ENCODE results near the gene HYI. TPM values are rescaled to one million over a fixed set of nuclear protein-coding genes. Genes with fewer than 3 reads are reported as not detected.
"Not testable (repeated sequence)": the region's sequence is repeated elsewhere in the genome, so short reads cannot be mapped to it uniquely, and the experiment has no call there.

HYI gene
- total RNA-seq, result 14.3 and 16.5 TPM in 2 replicates

DNA sequence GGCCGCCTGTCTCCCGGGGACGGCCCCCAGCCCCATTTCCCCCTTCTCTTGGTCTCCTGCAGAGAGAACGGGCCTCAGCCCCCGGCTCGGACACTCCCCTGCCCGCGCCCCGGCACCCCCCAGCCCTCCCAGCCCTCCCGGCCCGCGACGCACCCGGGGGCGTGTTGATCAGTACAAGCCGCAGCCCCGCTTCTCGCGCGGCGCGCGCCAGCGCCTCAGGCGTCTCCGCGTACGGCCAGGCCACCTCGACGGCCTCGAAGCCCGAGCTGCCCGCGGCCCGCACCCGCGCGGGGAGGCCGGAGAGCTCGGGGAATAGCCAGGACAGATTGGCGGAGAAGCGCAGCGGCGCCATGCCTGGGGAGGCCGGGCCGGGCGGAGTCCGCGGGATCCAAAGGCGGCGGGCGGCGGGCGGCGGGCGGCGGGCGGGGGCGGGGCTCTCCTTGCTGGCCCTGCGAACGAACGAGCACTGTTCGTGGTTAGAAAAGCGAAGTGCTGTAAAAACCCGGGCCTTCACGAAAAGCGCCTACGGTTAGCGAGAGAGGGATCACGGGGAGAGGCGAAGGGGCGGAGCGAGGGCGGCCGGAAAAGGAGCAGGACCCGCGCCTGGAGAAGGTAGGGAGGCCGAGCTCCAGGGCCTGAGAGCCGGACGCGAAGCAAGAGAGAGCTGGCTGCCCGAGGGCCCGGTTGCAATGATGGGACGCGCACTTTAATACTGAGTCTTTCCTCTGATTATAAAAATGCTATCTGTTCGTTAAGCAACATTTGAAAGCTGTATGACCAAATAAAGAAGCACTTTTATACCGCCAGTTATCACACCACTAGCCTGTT is at the start of gene HYI:
HYI (minus strand) TSS at position 490 of the 828 bp plus-strand sequence; CDS start at position 352, 138 bp downstream.
- H3K27me3 Mint-ChIP-seq (ENCODE audit: insufficient read depth), result peaks cover 20% of the 10 kb centered on the region
- peaks cover 27% of the 10 kb centered on the region for H3K36me3 Mint-ChIP-seq (ENCODE audit: low read depth)
- peaks cover 18% of the 10 kb centered on the region for H3K4me1 Mint-ChIP-seq (ENCODE audit: low read depth)
- H3K4me3 Mint-ChIP-seq, result peak within 1 kb of the TSS; percentile 84
- peak within 1 kb of the TSS; percentile 81 for H3K27ac Mint-ChIP-seq
- peak; percentile 68 for DNase-seq (ENCODE audit: low spot score)
- intact Hi-C loops (cut with micrococcal nuclease), result loop anchor here (1.0 to 5.0 kb wide), 5 partner anchors 85 to 281 kb away; partner anchors contain the start of genes CDC20, CFAP57, EBNA1BP2 and ELOVL1
- no peaks in the 10 kb centered on the region for H3K9me3 Mint-ChIP-seq

GRCh38 chr1:43501806-43502205 is 48.1 kb upstream of the HYI start:
- intact Hi-C loops (cut with micrococcal nuclease); H3K27ac Mint-ChIP-seq; H3K9me3 Mint-ChIP-seq; DNase-seq (ENCODE audit: low spot score); H3K36me3 Mint-ChIP-seq (ENCODE audit: low read depth); H3K27me3 Mint-ChIP-seq (ENCODE audit: insufficient read depth); H3K4me3 Mint-ChIP-seq; H3K4me1 Mint-ChIP-seq (ENCODE audit: low read depth): not testable (repeated sequence)

- Mint-ChIP-seq H3K36me3 (ENCODE audit: low read depth) (no peaks in the 10 kb centered on the region), H3K9me3 (no peaks in the 10 kb centered on the region), H3K4me3 (no peak overlapping the region), H3K27me3 (ENCODE audit: insufficient read depth) (peaks cover 3% of the 10 kb centered on the region), H3K4me1 (ENCODE audit: low read depth) (no peaks in the 10 kb centered on the region), H3K27ac (no peak overlapping the region)
- DNase-seq (ENCODE audit: low spot score), result no peak
- intact Hi-C loops (cut with micrococcal nuclease), result no loop called here
Observed at GRCh38 chr1:43499898-43500297, 46.2 kb upstream of the HYI start.

DNA sequence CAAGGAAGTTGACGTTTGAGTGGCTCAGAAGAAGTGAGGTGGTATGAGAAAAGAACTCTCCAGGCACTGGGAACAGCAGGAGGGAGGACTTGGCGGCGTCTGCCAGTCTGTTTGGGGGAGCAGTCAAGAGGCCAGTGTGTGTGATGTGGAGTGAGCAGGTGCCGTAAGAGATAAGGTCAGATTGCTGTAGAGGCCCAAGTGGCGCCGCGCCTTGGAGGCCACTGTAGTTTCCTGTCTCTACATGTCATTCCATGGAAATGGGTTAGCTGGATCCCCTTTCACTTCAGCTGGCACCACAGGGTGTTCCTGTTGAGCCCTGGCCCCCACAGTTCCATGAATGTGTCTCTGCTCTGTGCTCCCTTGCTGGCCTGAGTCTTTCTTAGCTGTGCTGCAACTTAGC is 41.5 kb upstream of the HYI start:
- DNase-seq (ENCODE audit: low spot score), result no peak
- no peaks in the 10 kb centered on the region for H3K4me1 Mint-ChIP-seq (ENCODE audit: low read depth)
- intact Hi-C loops (cut with micrococcal nuclease), result no loop called here
- no peak overlapping the region for H3K4me3 Mint-ChIP-seq
- H3K9me3 Mint-ChIP-seq, result peaks cover 8% of the 10 kb centered on the region
- no peak overlapping the region for H3K27ac Mint-ChIP-seq
- H3K27me3 Mint-ChIP-seq (ENCODE audit: insufficient read depth), result peaks cover 10% of the 10 kb centered on the region
- H3K36me3 Mint-ChIP-seq (ENCODE audit: low read depth), result no peaks in the 10 kb centered on the region

GRCh38 chr1:43493661-43494450 is 40.1 kb upstream of the HYI start:
- DNase-seq (ENCODE audit: low spot score), result no peak
- Mint-ChIP-seq H3K4me1 (ENCODE audit: low read depth) (no peaks in the 10 kb centered on the region), H3K9me3 (peaks cover 14% of the 10 kb centered on the region), H3K27me3 (ENCODE audit: insufficient read depth) (peaks cover 10% of the 10 kb centered on the region), H3K4me3 (no peak overlapping the region), H3K27ac (no peak overlapping the region), H3K36me3 (ENCODE audit: low read depth) (no peaks in the 10 kb centered on the region)
- intact Hi-C loops (cut with micrococcal nuclease), result no loop called here

- Mint-ChIP-seq H3K36me3 (ENCODE audit: low read depth) (no peaks in the 10 kb centered on the region), H3K4me3 (no peak overlapping the region), H3K4me1 (ENCODE audit: low read depth) (no peaks in the 10 kb centered on the region), H3K9me3 (peaks cover 21% of the 10 kb centered on the region), H3K27ac (no peak overlapping the region), H3K27me3 (ENCODE audit: insufficient read depth) (peaks cover 10% of the 10 kb centered on the region)
- intact Hi-C loops (cut with micrococcal nuclease), result no loop called here
- no peak for DNase-seq (ENCODE audit: low spot score)
Observed at GRCh38 chr1:43492826-43493225, 39.1 kb upstream of the HYI start.

- Mint-ChIP-seq H3K4me1 (ENCODE audit: low read depth) (no peaks in the 10 kb centered on the region), H3K36me3 (ENCODE audit: low read depth) (no peaks in the 10 kb centered on the region), H3K27me3 (ENCODE audit: insufficient read depth) (peaks cover 10% of the 10 kb centered on the region), H3K4me3 (no peak overlapping the region), H3K9me3 (peaks cover 29% of the 10 kb centered on the region), H3K27ac (no peak overlapping the region)
- intact Hi-C loops (cut with micrococcal nuclease), result no loop called here
- DNase-seq (ENCODE audit: low spot score), result no peak
Observed at GRCh38 chr1:43491061-43491460, 37.3 kb upstream of the HYI start.

- Mint-ChIP-seq H3K9me3 (peaks cover 29% of the 10 kb centered on the region), H3K27ac (no peak overlapping the region), H3K4me1 (ENCODE audit: low read depth) (no peaks in the 10 kb centered on the region), H3K4me3 (no peak overlapping the region), H3K27me3 (ENCODE audit: insufficient read depth) (no peaks in the 10 kb centered on the region), H3K36me3 (ENCODE audit: low read depth) (no peaks in the 10 kb centered on the region)
- intact Hi-C loops (cut with micrococcal nuclease), result no loop called here
- DNase-seq (ENCODE audit: low spot score), result no peak
Observed at GRCh38 chr1:43488165-43488564, 34.4 kb upstream of the HYI start.

DNA sequence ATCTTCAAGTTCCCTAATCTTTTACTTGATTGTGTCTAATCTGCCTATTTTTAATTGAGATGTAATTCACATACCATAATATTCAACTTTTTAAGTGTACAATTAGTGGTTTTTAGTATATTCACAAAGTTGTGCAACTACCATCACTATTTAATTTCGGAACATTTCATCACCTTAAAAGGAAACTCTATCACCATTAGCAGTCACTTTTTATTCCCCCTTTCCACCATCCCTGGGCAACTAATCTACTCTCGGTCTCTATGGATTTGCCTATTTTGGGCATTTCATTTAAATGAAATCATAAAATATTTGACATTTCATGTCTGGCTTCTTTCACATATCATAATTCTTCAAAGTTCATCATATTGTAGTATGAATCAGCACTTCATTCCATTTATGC is 30.6 kb upstream of the HYI start:
- intact Hi-C loops (cut with micrococcal nuclease), result no loop called here
- Mint-ChIP-seq H3K4me1 (ENCODE audit: low read depth) (peaks cover 6% of the 10 kb centered on the region), H3K36me3 (ENCODE audit: low read depth) (no peaks in the 10 kb centered on the region), H3K4me3 (no peak overlapping the region), H3K9me3 (peaks cover 16% of the 10 kb centered on the region), H3K27me3 (ENCODE audit: insufficient read depth) (peaks cover 2% of the 10 kb centered on the region), H3K27ac (no peak overlapping the region)
- no peak for DNase-seq (ENCODE audit: low spot score)

- Mint-ChIP-seq H3K27ac (no peak overlapping the region), H3K4me3 (no peak overlapping the region)
Observed at GRCh38 chr1:43482215-43482614, 28.5 kb upstream of the HYI start.

GRCh38 chr1:43481491-43481890 is 27.8 kb upstream of the HYI start:
- Mint-ChIP-seq H3K36me3 (ENCODE audit: low read depth) (no peaks in the 10 kb centered on the region), H3K27me3 (ENCODE audit: insufficient read depth) (peaks cover 13% of the 10 kb centered on the region), H3K4me3 (no peak overlapping the region), H3K4me1 (ENCODE audit: low read depth) (peaks cover 6% of the 10 kb centered on the region), H3K9me3 (no peaks in the 10 kb centered on the region), H3K27ac (no peak overlapping the region)
- no peak for DNase-seq (ENCODE audit: low spot score)
- intact Hi-C loops (cut with micrococcal nuclease), result no loop called here

More at GRCh38 chr1:43482215-43482614, 28.5 kb upstream of the HYI start:
- intact Hi-C loops (cut with micrococcal nuclease), result no loop called here
- Mint-ChIP-seq H3K36me3 (ENCODE audit: low read depth) (no peaks in the 10 kb centered on the region), H3K27me3 (ENCODE audit: insufficient read depth) (peaks cover 9% of the 10 kb centered on the region), H3K9me3 (peaks cover 5% of the 10 kb centered on the region), H3K4me1 (ENCODE audit: low read depth) (peaks cover 6% of the 10 kb centered on the region)
- DNase-seq (ENCODE audit: low spot score), result no peak

DNA sequence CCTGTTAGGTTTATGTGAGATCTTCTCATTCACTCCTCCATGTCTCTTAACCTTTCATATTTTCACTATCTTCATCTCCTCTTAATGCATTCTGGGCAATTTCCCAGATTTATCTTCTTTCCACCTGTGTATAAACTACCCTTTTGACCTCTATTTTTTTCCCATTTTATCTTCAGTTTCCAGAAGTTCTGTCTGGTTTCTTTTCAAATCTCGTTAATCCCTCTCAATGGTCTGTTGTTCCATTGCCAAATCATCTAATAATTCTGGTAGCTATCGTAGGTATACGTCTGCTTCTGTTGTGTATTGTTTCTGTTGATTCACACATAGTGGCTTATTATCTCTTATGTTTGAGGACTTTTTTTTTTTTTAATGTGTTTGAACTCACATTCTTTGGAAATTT is 25.7 kb upstream of the HYI start:
- no peak overlapping the region for H3K27ac Mint-ChIP-seq
- no peaks in the 10 kb centered on the region for H3K36me3 Mint-ChIP-seq (ENCODE audit: low read depth)
- no peak for DNase-seq (ENCODE audit: low spot score)
- H3K27me3 Mint-ChIP-seq (ENCODE audit: insufficient read depth), result peaks cover 18% of the 10 kb centered on the region
- H3K4me1 Mint-ChIP-seq (ENCODE audit: low read depth), result peaks cover 6% of the 10 kb centered on the region
- no peaks in the 10 kb centered on the region for H3K9me3 Mint-ChIP-seq
- intact Hi-C loops (cut with micrococcal nuclease), result no loop called here
- no peak overlapping the region for H3K4me3 Mint-ChIP-seq

DNA sequence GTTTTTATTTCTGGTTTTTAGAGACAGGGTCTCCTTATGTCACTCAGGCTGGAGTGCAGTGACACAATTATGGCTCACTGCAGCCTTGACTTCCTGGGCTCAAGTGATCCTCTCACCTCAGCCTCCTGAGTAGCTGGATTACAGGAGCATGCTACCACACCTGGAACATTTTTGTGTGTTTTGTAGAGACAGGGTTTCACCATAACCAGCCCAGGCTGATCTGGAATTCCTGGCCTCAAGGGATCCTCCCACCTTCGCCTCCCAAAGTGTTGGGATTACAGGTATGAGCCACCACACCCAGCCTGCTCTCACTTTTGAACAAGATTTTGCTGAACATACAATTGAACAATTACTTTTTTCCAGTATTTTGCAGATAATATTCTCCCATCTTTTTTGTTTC is 24.0 kb upstream of the HYI start:
- Mint-ChIP-seq H3K27me3 (ENCODE audit: insufficient read depth) (peaks cover 20% of the 10 kb centered on the region), H3K4me1 (ENCODE audit: low read depth) (peaks cover 6% of the 10 kb centered on the region), H3K9me3 (no peaks in the 10 kb centered on the region), H3K36me3 (ENCODE audit: low read depth) (no peaks in the 10 kb centered on the region), H3K4me3 (no peak overlapping the region), H3K27ac (no peak overlapping the region)
- intact Hi-C loops (cut with micrococcal nuclease), result no loop called here
- no peak for DNase-seq (ENCODE audit: low spot score)
